Erythroblast (primary cell): ENCODE measurements around the gene ARHGEF4.

Experiments
- GATA1 ChIP-seq: IDR thresholded peaks from 2 replicates; pipeline ENCODE4 v1.6.1; 2011; ENCODE audit warnings: low read depth, mild to moderate bottlenecking, control low read depth, low read length, moderate library complexity
- POLR2A ChIP-seq: IDR thresholded peaks from 2 replicates; pipeline ENCODE4 v1.6.1; 2011; ENCODE audit warnings: mild to moderate bottlenecking, low read length

- TF ChIP-seq POLR2A, result no peak
- no peak for TF ChIP-seq GATA1
Measured at GRCh38 chr2:131035826-131036231, 199.1 kb downstream of the ARHGEF4 start.
